ENCODE data around the gene TRAM2.

DNA sequence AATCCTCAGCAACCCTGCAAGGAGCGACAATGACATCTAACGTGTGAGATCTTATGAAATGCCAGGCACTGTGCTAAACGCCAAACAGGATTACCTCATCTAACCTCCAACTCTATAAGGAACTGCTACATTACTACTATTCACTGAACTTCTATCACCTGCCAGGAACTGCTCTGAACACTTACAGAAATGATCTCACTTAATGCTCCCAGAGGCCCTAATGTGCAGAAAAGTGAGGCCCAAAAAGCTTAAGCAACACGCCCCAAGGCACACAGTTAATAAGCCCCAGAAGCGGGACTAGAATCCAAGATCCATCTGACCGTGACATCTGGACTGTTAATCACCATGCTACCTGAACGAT is 28.5 kb downstream of the TRAM2 start:
- no peak for TF ChIP-seq CTCF (IDR thresholded peaks at IDR 0.05)
- TF ChIP-seq POLR2A (IDR thresholded peaks at IDR 0.05) = no peak
